WTC11 (cell line): ENCODE results near the gene SLC23A2. TPM values are rescaled to one million over a fixed set of nuclear protein-coding genes. Genes with fewer than 3 reads are reported as not detected.

Experiments
- ATAC-seq: fragments of 200-7000 bp; cut with Tn5 transposase; 2 replicates; pipeline ENCODE4 v1.10.0; 2021; ENCODE audit warnings: mild to moderate bottlenecking, moderate library complexity
- CTCF ChIA-PET: fragments of 300-600 bp; sonication (Branson Sonifier 250); formaldehyde crosslinking; loops from one replicate; lab custom pipeline; 2021; ENCODE audit warnings: antibody characterized with exemption; lab: Charles Lee
- POLR2A ChIA-PET: fragments of 350-600 bp; sonication (Branson Sonifier 250); formaldehyde crosslinking; loops from one replicate; lab custom pipeline; 2021; ENCODE audit warnings: antibody characterized with exemption; lab: Charles Lee
- DNase-seq: peaks from one replicate; pipeline ENCODE4 v3.0.0; 2021; ENCODE audit warnings: low spot score
- H3K27ac Mint-ChIP-seq: 2 replicates; pipeline ENCODE4 v1.8.0; 2021; ENCODE audit warnings: mixed read lengths
- H3K27me3 Mint-ChIP-seq: 2 replicates; pipeline ENCODE4 v1.8.0; 2021; ENCODE audit warnings: low read depth, mild to moderate bottlenecking, moderate library complexity, mixed read lengths
- H3K36me3 Mint-ChIP-seq: 2 replicates; pipeline ENCODE4 v1.8.0; 2021; ENCODE audit warnings: mixed read lengths
- H3K4me1 Mint-ChIP-seq: 2 replicates; pipeline ENCODE4 v1.8.0; 2022; ENCODE audit warnings: mixed read lengths
- H3K4me3 Mint-ChIP-seq: 2 replicates; pipeline ENCODE4 v1.8.0; 2021; ENCODE audit warnings: mild to moderate bottlenecking, moderate library complexity, mixed read lengths
- H3K9me3 Mint-ChIP-seq: 2 replicates; pipeline ENCODE4 v1.8.0; 2021; ENCODE audit warnings: mixed read lengths
- ATF1 ChIP-seq: sonication (generic); formaldehyde crosslinking; IDR thresholded peaks from 2 replicates; pipeline ENCODE4 v1.8.1; 2023; ENCODE audit warnings: mild to moderate bottlenecking, moderate library complexity, missing genetic modification reagents
- CREB1 ChIP-seq: sonication (generic); formaldehyde crosslinking; IDR thresholded peaks from 2 replicates; pipeline ENCODE4 v1.8.0; 2023; ENCODE audit warnings: mild to moderate bottlenecking, missing genetic modification reagents
- FOXJ3 ChIP-seq: sonication (generic); formaldehyde crosslinking; IDR thresholded peaks from 2 replicates; pipeline ENCODE4 v1.9.0; 2021; ENCODE audit warnings: missing genetic modification reagents, mild to moderate bottlenecking, borderline replicate concordance
- GABPB1 ChIP-seq: sonication (generic); formaldehyde crosslinking; IDR thresholded peaks from 2 replicates; pipeline ENCODE4 v1.8.1; 2023; ENCODE audit warnings: mild to moderate bottlenecking, missing genetic modification reagents
- KAT7 ChIP-seq: sonication (generic); formaldehyde crosslinking; IDR thresholded peaks from 2 replicates; pipeline ENCODE4 v1.8.1; 2023; ENCODE audit warnings: missing genetic modification reagents, mild to moderate bottlenecking, borderline replicate concordance
- NFYB ChIP-seq: sonication (generic); formaldehyde crosslinking; conservative IDR thresholded peaks from 2 replicates; pipeline ENCODE4 v1.8.0; 2022; ENCODE audit warnings: low read depth, missing genetic modification reagents
- NR3C1 ChIP-seq: sonication (generic); formaldehyde crosslinking; conservative IDR thresholded peaks from 2 replicates; pipeline ENCODE4 v1.8.1; 2023; ENCODE audit warnings: low read depth, mild to moderate bottlenecking, missing genetic modification reagents
- PRRX2 ChIP-seq: fragments of 250-450 bp; sonication (Bioruptor Pico); IDR thresholded peaks from 2 replicates; pipeline ENCODE4 v1.8.0; 2021; ENCODE audit warnings: mild to moderate bottlenecking
- SP1 ChIP-seq: sonication (generic); formaldehyde crosslinking; conservative IDR thresholded peaks from 2 replicates; pipeline ENCODE4 v1.8.1; 2022; ENCODE audit warnings: missing genetic modification reagents
- TEAD1 ChIP-seq: sonication (generic); formaldehyde crosslinking; IDR thresholded peaks from 2 replicates; pipeline ENCODE4 v1.8.0; 2022; ENCODE audit warnings: mild to moderate bottlenecking, missing genetic modification reagents
- ZBTB21 ChIP-seq: sonication (generic); formaldehyde crosslinking; IDR thresholded peaks from 2 replicates; pipeline ENCODE4 v1.8.1; 2023; ENCODE audit warnings: mild to moderate bottlenecking, missing genetic modification reagents, borderline replicate concordance
- ZNF263 ChIP-seq: sonication (generic); formaldehyde crosslinking; IDR thresholded peaks from 2 replicates; pipeline ENCODE4 v1.8.1; 2022; ENCODE audit warnings: low read depth, mild to moderate bottlenecking, moderate library complexity, missing genetic modification reagents
- ZNF317 ChIP-seq: sonication (generic); formaldehyde crosslinking; IDR thresholded peaks from 2 replicates; pipeline ENCODE4 v1.8.1; 2023; ENCODE audit warnings: low read depth, mild to moderate bottlenecking, moderate library complexity, missing genetic modification reagents, borderline replicate concordance
- ZNF671 ChIP-seq: fragments of 250-450 bp; sonication (Bioruptor Pico); IDR thresholded peaks from 2 replicates; pipeline ENCODE4 v1.8.0; 2021; ENCODE audit warnings: mild to moderate bottlenecking
- total RNA-seq: library from RNA; stranded (reverse); gene quantifications from 3 replicates; pipeline ENCODE4 v1.2.3, GENCODE V29; 2021
- TF ChIP-seq, protein P1 (sequence below): fragments of 200-600 bp; IDR thresholded peaks from 2 replicates; pipeline ENCODE4 v1.8.0; 2022; ENCODE audit warnings: antibody characterized with exemption
- TF ChIP-seq, protein P2 (sequence below): fragments of 250-450 bp; sonication (Bioruptor Pico); IDR thresholded peaks from 2 replicates; pipeline ENCODE4 v1.9.0; 2021; ENCODE audit warnings: mild to moderate bottlenecking, borderline replicate concordance
- TF ChIP-seq, protein P3 (sequence below): sonication (generic); formaldehyde crosslinking; IDR thresholded peaks from 2 replicates; pipeline ENCODE4 v1.8.0; 2022; ENCODE audit warnings: missing genetic modification reagents
- TF ChIP-seq, protein P4 (sequence below): sonication (generic); formaldehyde crosslinking; IDR thresholded peaks from 2 replicates; pipeline ENCODE4 v1.8.0; 2023; ENCODE audit warnings: mild to moderate bottlenecking, missing genetic modification reagents
- TF ChIP-seq, protein P5 (sequence below): sonication (generic); formaldehyde crosslinking; conservative IDR thresholded peaks from 2 replicates; pipeline ENCODE4 v1.8.1; 2022; ENCODE audit warnings: mild to moderate bottlenecking, missing genetic modification reagents
- TF ChIP-seq, protein P6 (sequence below): sonication (generic); formaldehyde crosslinking; IDR thresholded peaks from 2 replicates; pipeline ENCODE4 v1.8.1; 2023; ENCODE audit warnings: mild to moderate bottlenecking, missing genetic modification reagents, moderate library complexity
- TF ChIP-seq, protein P7 (sequence below): sonication (generic); formaldehyde crosslinking; IDR thresholded peaks from 2 replicates; pipeline ENCODE4 v1.8.1; 2022; ENCODE audit warnings: mild to moderate bottlenecking, missing genetic modification reagents, moderate library complexity, borderline replicate concordance

The SLC23A2 gene
- total RNA-seq, 1 experiment from 2014 or later, result 14.5 TPM

DNA sequence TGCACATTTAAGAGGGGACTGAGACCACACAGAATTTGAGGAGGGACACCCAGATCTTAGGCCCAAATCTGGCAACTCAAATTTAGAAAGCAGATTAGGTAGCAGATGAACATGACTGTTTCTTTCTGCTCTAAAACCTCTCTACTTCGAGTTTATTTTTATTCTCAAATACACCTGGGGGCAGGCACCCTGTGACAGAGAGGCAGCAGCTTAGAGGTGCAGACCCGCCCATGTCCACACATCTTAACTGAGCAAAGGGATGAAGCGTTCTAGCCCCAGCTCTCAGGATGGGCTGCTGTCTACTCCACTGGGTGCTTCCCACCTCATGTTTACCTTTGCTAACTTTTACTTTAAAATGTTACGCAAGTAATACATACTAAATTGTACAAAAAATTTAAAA, 125.0 kb downstream of the SLC23A2 start:
- ATAC-seq, result no peak
- DNase-seq, result no peak
- CTCF ChIA-PET, result no interaction called here
- H3K27ac Mint-ChIP-seq, result no peak overlapping the region
- no peaks in the 10 kb centered on the region for H3K27me3 Mint-ChIP-seq
- peaks cover 4% of the 10 kb centered on the region; the same call in 1 of the 2 replicates for H3K36me3 Mint-ChIP-seq
- no peaks in the 10 kb centered on the region for H3K9me3 Mint-ChIP-seq
- no peak for TF ChIP-seq ZNF317 (CRISPR knock-in tag)
- TF ChIP-seq, protein P1, sequence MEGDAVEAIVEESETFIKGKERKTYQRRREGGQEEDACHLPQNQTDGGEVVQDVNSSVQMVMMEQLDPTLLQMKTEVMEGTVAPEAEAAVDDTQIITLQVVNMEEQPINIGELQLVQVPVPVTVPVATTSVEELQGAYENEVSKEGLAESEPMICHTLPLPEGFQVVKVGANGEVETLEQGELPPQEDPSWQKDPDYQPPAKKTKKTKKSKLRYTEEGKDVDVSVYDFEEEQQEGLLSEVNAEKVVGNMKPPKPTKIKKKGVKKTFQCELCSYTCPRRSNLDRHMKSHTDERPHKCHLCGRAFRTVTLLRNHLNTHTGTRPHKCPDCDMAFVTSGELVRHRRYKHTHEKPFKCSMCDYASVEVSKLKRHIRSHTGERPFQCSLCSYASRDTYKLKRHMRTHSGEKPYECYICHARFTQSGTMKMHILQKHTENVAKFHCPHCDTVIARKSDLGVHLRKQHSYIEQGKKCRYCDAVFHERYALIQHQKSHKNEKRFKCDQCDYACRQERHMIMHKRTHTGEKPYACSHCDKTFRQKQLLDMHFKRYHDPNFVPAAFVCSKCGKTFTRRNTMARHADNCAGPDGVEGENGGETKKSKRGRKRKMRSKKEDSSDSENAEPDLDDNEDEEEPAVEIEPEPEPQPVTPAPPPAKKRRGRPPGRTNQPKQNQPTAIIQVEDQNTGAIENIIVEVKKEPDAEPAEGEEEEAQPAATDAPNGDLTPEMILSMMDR, result no peak
- no peak for TF ChIP-seq ZBTB21
- TF ChIP-seq, protein P2, sequence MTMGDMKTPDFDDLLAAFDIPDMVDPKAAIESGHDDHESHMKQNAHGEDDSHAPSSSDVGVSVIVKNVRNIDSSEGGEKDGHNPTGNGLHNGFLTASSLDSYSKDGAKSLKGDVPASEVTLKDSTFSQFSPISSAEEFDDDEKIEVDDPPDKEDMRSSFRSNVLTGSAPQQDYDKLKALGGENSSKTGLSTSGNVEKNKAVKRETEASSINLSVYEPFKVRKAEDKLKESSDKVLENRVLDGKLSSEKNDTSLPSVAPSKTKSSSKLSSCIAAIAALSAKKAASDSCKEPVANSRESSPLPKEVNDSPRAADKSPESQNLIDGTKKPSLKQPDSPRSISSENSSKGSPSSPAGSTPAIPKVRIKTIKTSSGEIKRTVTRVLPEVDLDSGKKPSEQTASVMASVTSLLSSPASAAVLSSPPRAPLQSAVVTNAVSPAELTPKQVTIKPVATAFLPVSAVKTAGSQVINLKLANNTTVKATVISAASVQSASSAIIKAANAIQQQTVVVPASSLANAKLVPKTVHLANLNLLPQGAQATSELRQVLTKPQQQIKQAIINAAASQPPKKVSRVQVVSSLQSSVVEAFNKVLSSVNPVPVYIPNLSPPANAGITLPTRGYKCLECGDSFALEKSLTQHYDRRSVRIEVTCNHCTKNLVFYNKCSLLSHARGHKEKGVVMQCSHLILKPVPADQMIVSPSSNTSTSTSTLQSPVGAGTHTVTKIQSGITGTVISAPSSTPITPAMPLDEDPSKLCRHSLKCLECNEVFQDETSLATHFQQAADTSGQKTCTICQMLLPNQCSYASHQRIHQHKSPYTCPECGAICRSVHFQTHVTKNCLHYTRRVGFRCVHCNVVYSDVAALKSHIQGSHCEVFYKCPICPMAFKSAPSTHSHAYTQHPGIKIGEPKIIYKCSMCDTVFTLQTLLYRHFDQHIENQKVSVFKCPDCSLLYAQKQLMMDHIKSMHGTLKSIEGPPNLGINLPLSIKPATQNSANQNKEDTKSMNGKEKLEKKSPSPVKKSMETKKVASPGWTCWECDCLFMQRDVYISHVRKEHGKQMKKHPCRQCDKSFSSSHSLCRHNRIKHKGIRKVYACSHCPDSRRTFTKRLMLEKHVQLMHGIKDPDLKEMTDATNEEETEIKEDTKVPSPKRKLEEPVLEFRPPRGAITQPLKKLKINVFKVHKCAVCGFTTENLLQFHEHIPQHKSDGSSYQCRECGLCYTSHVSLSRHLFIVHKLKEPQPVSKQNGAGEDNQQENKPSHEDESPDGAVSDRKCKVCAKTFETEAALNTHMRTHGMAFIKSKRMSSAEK (CRISPR knock-in tag), result no peak
- TF ChIP-seq ZNF263 (CRISPR knock-in tag), result no peak
- TF ChIP-seq, protein P3, sequence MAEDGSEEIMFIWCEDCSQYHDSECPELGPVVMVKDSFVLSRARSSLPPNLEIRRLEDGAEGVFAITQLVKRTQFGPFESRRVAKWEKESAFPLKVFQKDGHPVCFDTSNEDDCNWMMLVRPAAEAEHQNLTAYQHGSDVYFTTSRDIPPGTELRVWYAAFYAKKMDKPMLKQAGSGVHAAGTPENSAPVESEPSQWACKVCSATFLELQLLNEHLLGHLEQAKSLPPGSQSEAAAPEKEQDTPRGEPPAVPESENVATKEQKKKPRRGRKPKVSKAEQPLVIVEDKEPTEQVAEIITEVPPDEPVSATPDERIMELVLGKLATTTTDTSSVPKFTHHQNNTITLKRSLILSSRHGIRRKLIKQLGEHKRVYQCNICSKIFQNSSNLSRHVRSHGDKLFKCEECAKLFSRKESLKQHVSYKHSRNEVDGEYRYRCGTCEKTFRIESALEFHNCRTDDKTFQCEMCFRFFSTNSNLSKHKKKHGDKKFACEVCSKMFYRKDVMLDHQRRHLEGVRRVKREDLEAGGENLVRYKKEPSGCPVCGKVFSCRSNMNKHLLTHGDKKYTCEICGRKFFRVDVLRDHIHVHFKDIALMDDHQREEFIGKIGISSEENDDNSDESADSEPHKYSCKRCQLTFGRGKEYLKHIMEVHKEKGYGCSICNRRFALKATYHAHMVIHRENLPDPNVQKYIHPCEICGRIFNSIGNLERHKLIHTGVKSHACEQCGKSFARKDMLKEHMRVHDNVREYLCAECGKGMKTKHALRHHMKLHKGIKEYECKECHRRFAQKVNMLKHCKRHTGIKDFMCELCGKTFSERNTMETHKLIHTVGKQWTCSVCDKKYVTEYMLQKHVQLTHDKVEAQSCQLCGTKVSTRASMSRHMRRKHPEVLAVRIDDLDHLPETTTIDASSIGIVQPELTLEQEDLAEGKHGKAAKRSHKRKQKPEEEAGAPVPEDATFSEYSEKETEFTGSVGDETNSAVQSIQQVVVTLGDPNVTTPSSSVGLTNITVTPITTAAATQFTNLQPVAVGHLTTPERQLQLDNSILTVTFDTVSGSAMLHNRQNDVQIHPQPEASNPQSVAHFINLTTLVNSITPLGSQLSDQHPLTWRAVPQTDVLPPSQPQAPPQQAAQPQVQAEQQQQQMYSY (CRISPR knock-in tag), result no peak
- no peak for TF ChIP-seq NR3C1 (CRISPR knock-in tag)
- TF ChIP-seq, all 79 proteins: peak for 0
- POLR2A ChIA-PET, result no interaction called here
- Mint-ChIP-seq H3K4me1 (peaks cover 5% of the 10 kb centered on the region; the same call in 1 of the 2 replicates), H3K4me3 (no peak overlapping the region)

DNA sequence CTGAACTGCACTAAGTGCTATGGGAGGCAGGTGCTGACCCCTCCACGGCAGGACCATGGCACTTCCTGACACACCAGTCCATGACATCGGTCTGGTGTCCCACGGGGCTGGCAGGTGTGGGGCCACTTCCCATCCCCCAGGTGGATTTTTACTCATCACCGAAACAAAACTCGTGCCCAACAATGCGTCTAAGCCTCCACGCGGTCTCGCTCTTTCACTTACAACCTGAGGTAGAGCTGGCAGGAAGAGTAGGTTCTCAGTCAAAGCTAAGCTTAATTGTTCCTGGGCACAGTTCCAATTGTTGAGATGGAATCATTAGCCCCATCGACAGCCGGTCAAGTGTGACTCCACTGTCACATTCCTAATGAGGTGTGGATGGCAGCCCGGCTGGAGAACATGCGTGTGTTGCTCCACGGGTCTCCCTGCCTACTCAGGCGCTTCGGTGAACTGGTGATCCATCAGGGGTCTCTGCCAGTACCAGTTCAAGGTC, 125.7 kb downstream of the SLC23A2 start:
- Mint-ChIP-seq H3K36me3 (peaks cover 4% of the 10 kb centered on the region; the same call in 1 of the 2 replicates), H3K27ac (peak overlapping the region; percentile 29), H3K4me3 (no peak overlapping the region), H3K9me3 (no peaks in the 10 kb centered on the region), H3K4me1 (no peaks in the 10 kb centered on the region), H3K27me3 (no peaks in the 10 kb centered on the region)
- ATAC-seq, result no peak
- CTCF ChIA-PET, result no interaction called here
- DNase-seq, result no peak
- POLR2A ChIA-PET, result no interaction called here
- TF ChIP-seq CREB1 (CRISPR knock-in tag), result no peak
- TF ChIP-seq TEAD1, result no peak
- no peak for TF ChIP-seq ATF1 (CRISPR knock-in tag)
- TF ChIP-seq SP1 (CRISPR knock-in tag), result no peak
- TF ChIP-seq, protein P4, sequence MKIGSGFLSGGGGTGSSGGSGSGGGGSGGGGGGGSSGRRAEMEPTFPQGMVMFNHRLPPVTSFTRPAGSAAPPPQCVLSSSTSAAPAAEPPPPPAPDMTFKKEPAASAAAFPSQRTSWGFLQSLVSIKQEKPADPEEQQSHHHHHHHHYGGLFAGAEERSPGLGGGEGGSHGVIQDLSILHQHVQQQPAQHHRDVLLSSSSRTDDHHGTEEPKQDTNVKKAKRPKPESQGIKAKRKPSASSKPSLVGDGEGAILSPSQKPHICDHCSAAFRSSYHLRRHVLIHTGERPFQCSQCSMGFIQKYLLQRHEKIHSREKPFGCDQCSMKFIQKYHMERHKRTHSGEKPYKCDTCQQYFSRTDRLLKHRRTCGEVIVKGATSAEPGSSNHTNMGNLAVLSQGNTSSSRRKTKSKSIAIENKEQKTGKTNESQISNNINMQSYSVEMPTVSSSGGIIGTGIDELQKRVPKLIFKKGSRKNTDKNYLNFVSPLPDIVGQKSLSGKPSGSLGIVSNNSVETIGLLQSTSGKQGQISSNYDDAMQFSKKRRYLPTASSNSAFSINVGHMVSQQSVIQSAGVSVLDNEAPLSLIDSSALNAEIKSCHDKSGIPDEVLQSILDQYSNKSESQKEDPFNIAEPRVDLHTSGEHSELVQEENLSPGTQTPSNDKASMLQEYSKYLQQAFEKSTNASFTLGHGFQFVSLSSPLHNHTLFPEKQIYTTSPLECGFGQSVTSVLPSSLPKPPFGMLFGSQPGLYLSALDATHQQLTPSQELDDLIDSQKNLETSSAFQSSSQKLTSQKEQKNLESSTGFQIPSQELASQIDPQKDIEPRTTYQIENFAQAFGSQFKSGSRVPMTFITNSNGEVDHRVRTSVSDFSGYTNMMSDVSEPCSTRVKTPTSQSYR, result no peak
- no peak for TF ChIP-seq NFYB
- TF ChIP-seq, protein P5, sequence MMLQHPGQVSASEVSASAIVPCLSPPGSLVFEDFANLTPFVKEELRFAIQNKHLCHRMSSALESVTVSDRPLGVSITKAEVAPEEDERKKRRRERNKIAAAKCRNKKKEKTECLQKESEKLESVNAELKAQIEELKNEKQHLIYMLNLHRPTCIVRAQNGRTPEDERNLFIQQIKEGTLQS (CRISPR knock-in tag), result no peak
- no peak for TF ChIP-seq ZNF671 (CRISPR knock-in tag)
- no peak for TF ChIP-seq KAT7 (CRISPR knock-in tag)
- TF ChIP-seq, protein P6, sequence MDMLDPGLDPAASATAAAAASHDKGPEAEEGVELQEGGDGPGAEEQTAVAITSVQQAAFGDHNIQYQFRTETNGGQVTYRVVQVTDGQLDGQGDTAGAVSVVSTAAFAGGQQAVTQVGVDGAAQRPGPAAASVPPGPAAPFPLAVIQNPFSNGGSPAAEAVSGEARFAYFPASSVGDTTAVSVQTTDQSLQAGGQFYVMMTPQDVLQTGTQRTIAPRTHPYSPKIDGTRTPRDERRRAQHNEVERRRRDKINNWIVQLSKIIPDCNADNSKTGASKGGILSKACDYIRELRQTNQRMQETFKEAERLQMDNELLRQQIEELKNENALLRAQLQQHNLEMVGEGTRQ (CRISPR knock-in tag), result no peak
- no peak for TF ChIP-seq PRRX2 (CRISPR knock-in tag)
- TF ChIP-seq, protein P7, sequence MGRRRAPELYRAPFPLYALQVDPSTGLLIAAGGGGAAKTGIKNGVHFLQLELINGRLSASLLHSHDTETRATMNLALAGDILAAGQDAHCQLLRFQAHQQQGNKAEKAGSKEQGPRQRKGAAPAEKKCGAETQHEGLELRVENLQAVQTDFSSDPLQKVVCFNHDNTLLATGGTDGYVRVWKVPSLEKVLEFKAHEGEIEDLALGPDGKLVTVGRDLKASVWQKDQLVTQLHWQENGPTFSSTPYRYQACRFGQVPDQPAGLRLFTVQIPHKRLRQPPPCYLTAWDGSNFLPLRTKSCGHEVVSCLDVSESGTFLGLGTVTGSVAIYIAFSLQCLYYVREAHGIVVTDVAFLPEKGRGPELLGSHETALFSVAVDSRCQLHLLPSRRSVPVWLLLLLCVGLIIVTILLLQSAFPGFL, result no peak
- TF ChIP-seq GABPB1 (CRISPR knock-in tag), result no peak
- TF ChIP-seq FOXJ3 (CRISPR knock-in tag), result no peak
